Stomach smooth muscle (tissue), 2 donors: ENCODE data around the gene UFSP1.

Experiments used
- H3K27ac ChIP-seq: one replicate; pipeline ENCODE4 v1.7.0; 2013; ENCODE audit warnings: mild to moderate bottlenecking, low read length, inconsistent platforms
- H3K27me3 ChIP-seq, 2 donors: one replicate each; pipeline ENCODE4 v1.7.0; 2013; ENCODE audit warnings: low read length in 2 of 2; ENCODE audit not compliant: insufficient read depth in 2 of 2, control insufficient read depth in 1 of 2
- H3K36me3 ChIP-seq, 2 donors: one replicate each; pipeline ENCODE4 v1.7.0; 2013; ENCODE audit warnings: low read length in 2 of 2; ENCODE audit not compliant: control insufficient read depth in 2 of 2, insufficient read depth in 2 of 2
- H3K4me1 ChIP-seq: one replicate; pipeline ENCODE4 v1.7.0; 2013; ENCODE audit warnings: low read length; ENCODE audit not compliant: control insufficient read depth, insufficient read depth
- H3K4me3 ChIP-seq, 2 donors: one replicate each; pipeline ENCODE4 v1.7.0; 2013; ENCODE audit warnings: low read length in 2 of 2
- H3K9ac ChIP-seq, 2 donors: one replicate each; pipeline ENCODE4 v1.7.0; 2013; ENCODE audit warnings: low read length in 2 of 2, mild to moderate bottlenecking in 1 of 2
- H3K9me3 ChIP-seq, 2 donors: one replicate each; pipeline ENCODE4 v1.7.0; 2013; ENCODE audit warnings: low read length in 2 of 2; ENCODE audit not compliant: control insufficient read depth in 2 of 2
- donor health status: healthy.
- donor health status: Pancreatic carcinoma.

Gene UFSP1

DNA sequence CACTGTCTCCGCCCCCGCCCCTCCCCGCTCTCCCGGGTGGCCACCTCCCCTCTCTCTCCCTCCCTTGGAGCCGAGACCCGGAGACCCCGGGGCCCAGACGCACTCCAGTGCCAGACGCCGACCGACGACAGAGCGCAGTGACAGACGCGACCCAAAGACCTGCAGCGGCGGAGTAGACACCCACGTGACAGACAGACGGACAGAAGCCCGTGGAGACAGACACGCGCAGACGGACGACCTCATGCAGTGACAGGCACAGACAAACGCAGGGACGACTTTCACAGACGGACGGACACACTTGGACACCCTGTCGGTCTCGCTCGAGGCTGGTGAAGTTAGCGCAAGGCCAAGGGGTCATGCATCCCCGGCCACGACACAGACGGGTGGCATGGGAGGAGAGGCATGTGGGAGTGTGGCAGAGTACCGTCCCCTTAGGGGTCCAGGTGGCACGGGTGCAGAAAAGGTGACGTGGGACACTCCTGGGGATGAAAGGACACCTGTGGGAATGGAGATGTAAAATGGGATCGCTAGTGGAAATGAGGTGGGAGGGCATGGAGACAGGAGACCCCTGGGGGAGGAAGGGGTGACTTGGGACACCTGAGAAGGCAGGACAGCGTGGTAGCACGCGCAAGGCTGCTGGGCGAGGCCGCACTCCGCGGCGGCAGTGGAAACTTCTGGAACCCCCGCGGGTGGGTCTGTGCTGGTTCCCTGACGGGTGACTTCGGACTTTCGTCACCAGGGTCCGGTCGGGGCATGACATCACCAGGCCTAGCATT is 6.6 kb upstream of the UFSP1 start:
- Histone ChIP-seq H3K4me1 (peaks cover 25% of the 10 kb centered on the region), H3K9ac (no peak overlapping the region), H3K27ac (no peak overlapping the region), H3K4me3 (peak overlapping the region in 1 of 2 donors; percentile 55), H3K36me3 (no peaks in the 10 kb centered on the region), H3K27me3 (peaks cover 20 to 39% of the 10 kb centered on the region in 2 donors), H3K9me3 (no peaks in the 10 kb centered on the region)

DNA sequence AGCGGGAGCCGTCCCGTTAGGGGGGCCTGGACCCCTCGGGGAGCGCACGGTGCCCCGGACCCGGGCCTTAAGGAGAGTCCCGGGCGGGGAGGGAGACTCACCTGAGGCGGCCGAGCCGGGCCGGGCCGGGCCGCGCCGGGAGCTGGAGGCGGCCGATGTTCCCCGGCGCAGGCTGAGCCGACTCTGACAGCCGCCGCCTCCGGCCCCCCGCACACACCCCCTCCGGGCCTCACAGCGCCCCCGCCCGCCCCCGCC is 6.1 kb upstream of the UFSP1 start, which contains the start of gene ACHE:
Gene ACHE, minus strand, starts transcription at position 188 of the 255 bp plus-strand sequence. CDS start 1,656 bp downstream, outside the sequence.
- H3K36me3 ChIP-seq: no peaks in the 10 kb centered on the region
- H3K4me1 ChIP-seq: peaks cover 30% of the 10 kb centered on the region
- H3K27me3 ChIP-seq: peaks cover 18 to 39% of the 10 kb centered on the region in 2 donors
- no peak within 1 kb of the TSS for H3K27ac ChIP-seq
- peak within 1 kb of the TSS in 1 of 2 donors; percentile 60 for H3K4me3 ChIP-seq
- H3K9me3 ChIP-seq: no peaks in the 10 kb centered on the region
- no peak within 1 kb of the TSS for H3K9ac ChIP-seq

DNA sequence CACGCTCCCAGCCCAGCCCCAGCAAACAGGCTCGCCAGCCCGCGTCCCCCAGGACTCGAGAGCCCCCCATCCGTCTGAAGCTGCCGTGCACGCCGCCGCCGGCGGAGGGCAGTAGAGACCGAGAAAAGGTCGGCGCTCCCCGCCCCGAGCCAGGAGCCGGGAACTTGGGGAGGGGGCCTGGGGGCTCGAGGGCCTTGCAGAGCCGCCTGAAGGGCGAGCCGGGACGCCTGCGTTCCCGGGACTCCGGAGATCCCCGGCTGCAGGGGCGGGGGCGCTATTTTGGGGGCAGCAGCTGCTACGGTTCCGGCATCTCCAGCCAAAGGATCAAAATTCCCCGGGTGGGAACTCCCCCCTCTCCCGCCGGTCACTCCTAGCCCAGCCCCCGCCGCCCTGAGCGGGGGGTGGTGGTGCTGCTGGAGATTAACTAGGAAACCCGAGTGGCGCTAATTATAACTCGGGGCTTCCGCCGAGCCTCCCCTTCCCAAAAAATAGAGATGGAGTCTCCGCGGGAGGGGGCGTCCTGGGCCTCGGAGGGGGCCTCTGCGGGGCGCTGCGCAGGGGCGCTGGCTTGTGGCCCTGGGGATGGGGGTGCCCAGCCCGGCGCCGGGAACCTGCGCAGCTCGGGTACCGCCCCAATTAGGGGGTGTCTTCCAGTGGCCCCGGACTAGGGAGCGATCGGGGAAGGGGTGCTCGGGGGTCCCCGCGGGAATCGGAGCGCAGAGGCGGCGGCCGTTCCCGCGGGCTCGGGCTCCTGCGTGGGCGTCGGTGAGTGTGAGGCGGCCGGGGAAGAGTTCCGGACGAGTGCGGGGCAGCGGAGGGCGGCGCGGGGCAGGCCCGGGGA is 5.6 kb upstream of the UFSP1 start:
- Histone ChIP-seq H3K9me3 (no peaks in the 10 kb centered on the region), H3K36me3 (no peaks in the 10 kb centered on the region), H3K9ac (no peak overlapping the region), H3K27ac (no peak overlapping the region), H3K4me1 (peaks cover 35% of the 10 kb centered on the region), H3K4me3 (peak overlapping the region in 1 of 2 donors; percentile 60), H3K27me3 (peaks cover 18 to 37% of the 10 kb centered on the region in 2 donors)

DNA sequence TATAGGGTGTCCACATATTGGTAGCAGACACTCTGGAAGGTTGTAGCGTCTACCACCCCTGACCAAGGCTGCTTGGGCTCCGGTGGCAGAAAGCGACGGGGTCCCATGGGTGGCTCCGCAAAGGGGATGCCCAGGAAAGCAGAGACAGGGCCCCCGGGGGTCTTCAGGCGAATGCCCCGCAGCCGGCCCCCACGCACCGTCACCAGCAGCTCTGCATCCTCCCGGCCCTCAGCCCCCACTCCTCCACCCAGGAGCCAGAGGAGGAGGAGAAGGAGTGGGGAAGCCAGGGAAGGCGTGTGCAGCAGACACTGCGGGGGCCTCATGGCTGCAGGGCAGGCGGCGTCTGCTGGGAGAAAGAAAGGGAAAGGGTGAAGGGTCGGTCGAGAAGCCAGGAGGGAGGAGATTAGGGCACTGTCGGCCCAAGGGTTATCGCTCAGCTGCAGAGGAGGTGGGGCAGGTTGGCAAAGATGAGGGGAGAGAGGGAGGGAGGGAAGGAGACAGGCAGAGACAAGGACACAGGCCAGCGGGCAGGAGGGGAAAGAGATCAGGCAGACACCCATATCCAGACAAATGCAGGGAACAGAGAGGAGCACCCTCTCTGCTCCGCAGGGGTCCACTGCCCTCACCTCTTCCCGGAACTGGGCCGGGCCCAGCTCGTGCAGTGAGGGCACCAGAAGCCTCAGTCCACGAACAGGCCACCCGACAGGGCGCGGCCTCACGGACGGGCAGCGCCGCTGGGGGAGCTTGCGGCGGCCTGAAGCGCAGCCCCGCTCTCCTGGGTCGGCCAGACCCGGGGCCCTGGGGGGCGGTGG is 4.6 kb upstream of the UFSP1 start:
- H3K4me1 ChIP-seq: peaks cover 42% of the 10 kb centered on the region
- no peak overlapping the region for H3K4me3 ChIP-seq
- no peaks in the 10 kb centered on the region for H3K9me3 ChIP-seq
- H3K27me3 ChIP-seq: peaks cover 16 to 35% of the 10 kb centered on the region in 2 donors
- H3K36me3 ChIP-seq: no peaks in the 10 kb centered on the region
- no peak overlapping the region for H3K27ac ChIP-seq
- H3K9ac ChIP-seq: no peak overlapping the region

DNA sequence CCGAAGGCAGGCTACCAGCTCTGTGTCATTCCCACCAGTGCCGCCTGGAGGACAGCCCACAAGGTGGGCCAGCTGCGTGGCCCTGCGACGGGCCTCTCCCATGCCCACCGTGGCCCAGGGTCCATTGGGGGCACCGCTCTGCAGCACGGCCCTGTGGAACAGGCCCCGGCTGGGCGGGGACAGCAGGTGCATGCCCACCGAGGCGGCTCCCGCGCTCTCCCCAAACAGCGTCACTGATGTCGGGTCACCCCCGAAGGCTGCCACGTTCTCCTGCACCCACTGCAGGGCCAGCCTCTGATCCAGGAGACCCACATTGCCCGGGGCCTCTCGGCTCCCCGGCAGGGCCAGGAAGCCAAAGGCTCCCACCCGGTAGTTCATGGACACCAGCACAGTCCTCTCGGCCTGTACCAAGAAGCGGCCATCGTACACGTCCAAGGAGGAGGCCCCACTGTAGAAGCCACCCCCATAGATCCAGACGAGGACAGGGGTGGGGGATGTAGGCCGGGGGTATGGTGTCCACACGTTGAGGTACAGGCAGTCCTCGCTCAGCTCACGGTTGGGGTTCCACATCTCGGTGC is 3.9 kb upstream of the UFSP1 start:
- H3K27me3 ChIP-seq: peaks cover 16 to 33% of the 10 kb centered on the region in 2 donors
- peaks cover 0 to 2% of the 10 kb centered on the region in 2 donors for H3K36me3 ChIP-seq
- no peaks in the 10 kb centered on the region for H3K9me3 ChIP-seq
- H3K27ac ChIP-seq: no peak overlapping the region
- H3K4me3 ChIP-seq: no peak overlapping the region
- no peak overlapping the region for H3K9ac ChIP-seq
- peaks cover 50% of the 10 kb centered on the region for H3K4me1 ChIP-seq

DNA sequence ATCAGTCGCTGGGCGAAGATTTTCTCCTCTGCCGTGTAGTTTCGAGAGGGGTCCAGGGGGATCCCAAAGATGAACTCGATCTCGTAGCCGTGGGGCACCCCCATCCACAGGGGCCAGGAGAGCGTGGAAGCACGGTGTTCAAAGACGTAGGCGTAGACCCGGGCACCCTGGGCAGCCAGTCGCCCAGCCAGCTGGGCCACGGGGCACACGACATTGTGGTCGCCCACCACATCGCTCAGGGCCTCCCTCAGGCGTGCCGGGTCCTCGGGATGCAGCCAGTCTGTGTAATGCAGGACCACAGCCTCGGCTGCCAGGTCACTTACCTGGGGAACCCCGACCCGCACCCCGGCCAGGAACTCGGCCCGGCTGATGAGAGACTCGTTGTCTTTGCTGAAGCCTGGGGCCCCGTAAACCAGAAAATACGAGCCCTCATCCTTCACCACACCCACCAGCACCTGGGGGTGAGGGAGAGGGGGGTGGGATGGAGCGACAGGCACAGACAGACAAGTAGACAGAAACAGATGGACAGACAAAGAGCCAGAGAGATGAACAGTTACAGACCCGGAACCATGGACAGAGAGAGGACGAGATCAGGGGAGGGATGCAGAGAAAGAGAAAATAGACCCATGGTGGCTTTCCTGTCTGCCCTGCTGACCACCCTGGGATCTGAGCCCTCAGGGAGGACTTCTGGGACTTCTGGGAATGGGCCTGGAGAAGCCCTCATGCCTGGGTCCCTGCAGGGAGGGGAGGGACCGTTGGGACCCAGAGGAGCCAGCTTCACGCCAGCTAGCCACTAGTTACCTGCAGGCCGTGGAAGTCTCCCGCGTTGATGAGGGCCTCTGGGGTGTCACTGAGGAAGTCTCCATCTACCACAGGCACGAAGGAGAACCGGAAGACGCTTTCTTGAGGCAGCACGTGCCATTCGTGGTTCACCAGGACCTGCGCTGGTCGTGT is 3.1 kb upstream of the UFSP1 start:
- H3K4me3 ChIP-seq: no peak overlapping the region

DNA sequence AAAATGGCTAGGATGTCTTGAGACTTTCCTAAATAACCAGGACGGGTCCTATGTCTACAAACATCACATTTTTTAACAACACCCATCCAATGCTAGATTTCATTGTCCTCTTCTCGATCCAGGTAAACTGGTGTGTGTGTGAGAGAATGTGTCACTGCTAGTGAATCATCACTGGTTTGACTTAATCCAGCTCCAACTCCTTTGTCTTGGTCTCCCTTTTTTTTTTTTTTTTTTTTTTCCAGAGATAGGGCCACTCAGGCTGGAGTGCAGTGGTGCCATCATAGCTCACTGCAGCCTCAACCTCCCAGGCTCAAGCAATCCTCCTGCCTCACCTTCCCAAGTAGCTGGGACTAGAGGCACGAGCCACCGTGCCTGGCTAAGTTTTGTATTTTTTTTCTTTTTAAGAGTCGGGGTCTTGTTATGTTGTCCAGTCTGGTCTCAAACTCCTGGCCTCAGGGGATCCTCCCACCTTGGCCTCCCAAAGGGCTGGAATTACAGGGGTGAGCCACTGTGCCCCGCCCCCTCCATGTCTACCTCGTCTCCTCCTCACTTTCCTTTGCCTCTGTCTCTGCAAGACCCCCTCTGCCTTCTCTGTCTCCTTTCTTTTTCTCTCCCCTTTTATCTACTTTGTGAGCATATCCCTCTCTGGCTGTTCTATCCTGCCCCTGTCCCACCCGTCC is 2.2 kb upstream of the UFSP1 start:
- Histone ChIP-seq H3K27me3 (peaks cover 7 to 18% of the 10 kb centered on the region in 2 donors), H3K4me1 (peaks cover 51% of the 10 kb centered on the region), H3K4me3 (no peak overlapping the region), H3K9me3 (no peaks in the 10 kb centered on the region), H3K36me3 (peaks cover 14 to 19% of the 10 kb centered on the region in 2 donors), H3K27ac (no peak overlapping the region), H3K9ac (no peak overlapping the region)

More for the DNA sequence above, 3.1 kb upstream of the UFSP1 start:
- no peak overlapping the region for H3K9ac ChIP-seq
- H3K36me3 ChIP-seq: peaks cover 6 to 10% of the 10 kb centered on the region in 2 donors
- H3K27ac ChIP-seq: no peak overlapping the region
- H3K4me1 ChIP-seq: peaks cover 56% of the 10 kb centered on the region
- no peaks in the 10 kb centered on the region for H3K9me3 ChIP-seq
- H3K27me3 ChIP-seq: peaks cover 12 to 26% of the 10 kb centered on the region in 2 donors

DNA sequence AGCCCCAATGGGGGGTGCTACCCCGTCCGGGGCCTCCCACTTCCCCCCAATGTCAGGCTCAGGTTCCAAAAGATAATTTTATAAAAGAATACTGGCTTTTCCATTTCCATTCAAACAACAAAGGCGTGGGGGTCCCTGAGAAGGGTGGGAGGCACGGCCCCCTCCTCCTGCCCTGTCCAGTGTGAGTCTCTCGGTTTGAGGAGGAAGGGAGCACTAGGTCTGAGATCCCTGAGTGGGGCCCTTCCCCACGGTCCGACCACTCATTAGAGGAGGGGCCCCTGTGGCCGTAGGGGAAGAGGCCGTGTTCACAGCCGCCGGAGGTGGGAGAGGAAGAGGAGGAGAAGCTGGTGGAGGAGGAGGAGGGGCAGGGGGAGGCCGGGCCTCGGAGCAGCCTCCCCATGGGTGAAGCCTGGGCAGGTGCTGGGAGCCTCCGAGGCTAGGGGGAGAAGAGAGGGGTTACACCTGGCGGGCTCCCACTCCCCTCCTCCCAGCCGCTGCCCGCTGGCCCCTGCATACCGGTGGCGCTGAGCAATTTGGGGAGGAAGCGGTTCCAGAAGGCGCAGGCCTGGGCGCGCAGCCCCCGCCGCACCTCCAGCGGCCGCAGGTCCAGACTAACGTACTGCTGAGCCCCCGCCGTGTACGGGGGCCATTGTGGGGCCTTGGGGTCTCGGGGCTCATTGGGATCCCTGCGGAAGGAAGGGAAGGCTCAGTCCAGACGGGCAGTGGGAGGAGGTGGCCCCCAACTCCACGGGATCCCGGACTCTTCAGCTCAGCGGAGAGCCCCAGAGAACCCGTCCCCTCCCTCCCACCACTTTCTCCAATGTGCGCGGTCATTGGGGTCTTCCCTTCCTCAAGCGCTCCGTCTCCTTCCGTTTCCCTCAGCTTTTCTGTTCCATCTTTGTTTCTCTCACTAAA is 1.4 kb upstream of the UFSP1 start:
- Histone ChIP-seq H3K27me3 (peaks cover under 1 to 10% of the 10 kb centered on the region in 2 donors), H3K9ac (peak overlapping the region; percentile 51 to 66), H3K4me1 (peaks cover 43% of the 10 kb centered on the region), H3K36me3 (peaks cover 22 to 27% of the 10 kb centered on the region in 2 donors), H3K27ac (peak overlapping the region; percentile 70), H3K9me3 (no peaks in the 10 kb centered on the region), H3K4me3 (peak overlapping the region; percentile 79 to 81)
